NCI-H2171 (cell line): Measurements from ENCODE around the gene ABCB11.
"Not testable (repeated sequence)": the region's sequence is repeated elsewhere in the genome, so short reads cannot be mapped to it uniquely, and the experiment has no call there.

Experiments
- DNase-seq: peaks from one replicate; lab custom pipeline; 2025; lab: John Stamatoyannopoulos, UW

ABCB11 gene

DNA sequence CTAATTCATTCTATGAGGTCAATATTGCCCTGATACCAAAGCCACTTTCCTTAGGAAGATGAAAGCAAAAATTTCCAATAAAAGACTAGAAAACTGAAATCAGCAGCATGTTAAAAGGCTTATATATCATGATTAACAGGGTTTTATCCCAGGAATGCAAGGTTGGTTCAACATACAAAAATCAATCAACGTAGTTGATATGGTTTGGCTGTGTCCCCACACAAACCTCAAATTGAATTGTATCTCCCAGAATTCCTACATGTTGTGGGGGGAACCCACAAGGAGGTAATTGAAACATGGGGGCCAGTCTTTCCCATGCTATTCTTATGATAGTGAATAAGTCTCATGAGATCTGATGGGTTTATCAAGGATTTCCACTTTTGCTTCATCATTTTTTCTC lies 11.7 kb upstream of the ABCB11 start:
- DNase-seq, result no peak

DNA sequence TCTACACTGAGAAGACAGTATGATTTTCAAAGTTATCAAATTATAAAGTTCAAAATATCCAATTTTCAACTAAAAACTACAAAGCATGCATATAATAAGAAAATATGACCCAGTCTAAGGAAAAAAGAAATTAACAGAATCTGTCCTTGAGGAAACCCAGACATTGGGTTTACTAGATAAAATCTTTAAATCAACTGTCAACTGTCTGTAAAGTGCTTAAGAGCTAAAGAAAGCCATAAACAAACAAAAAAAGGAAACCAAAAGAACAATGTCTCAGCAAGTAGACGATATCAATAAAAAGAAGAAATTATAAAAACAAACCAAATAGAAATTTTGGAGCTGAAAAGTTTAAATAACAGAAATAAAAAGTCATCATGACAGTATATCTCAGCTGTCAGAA lies 10.5 kb upstream of the ABCB11 start:
- DNase-seq, result no peak

DNA sequence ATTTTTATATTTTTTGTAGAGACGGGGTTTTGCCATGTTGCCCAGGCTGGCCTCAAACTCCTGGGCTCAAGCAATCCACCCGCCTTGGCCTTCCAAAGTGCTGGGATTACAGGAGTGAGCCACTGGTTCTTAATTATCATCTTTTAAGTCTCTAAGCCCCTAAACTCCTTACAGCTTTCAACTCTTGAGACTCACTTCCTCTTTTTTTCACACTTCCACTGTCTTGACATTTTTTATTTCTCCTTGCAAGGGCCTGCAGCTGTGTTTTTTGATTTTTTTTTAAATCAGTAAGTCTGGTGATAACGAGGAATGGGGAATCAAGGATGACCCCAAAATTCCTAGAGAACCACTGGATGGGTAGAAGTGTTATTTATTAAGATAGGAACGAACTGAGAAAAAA lies 8.6 kb upstream of the ABCB11 start:
- no peak for DNase-seq

DNA sequence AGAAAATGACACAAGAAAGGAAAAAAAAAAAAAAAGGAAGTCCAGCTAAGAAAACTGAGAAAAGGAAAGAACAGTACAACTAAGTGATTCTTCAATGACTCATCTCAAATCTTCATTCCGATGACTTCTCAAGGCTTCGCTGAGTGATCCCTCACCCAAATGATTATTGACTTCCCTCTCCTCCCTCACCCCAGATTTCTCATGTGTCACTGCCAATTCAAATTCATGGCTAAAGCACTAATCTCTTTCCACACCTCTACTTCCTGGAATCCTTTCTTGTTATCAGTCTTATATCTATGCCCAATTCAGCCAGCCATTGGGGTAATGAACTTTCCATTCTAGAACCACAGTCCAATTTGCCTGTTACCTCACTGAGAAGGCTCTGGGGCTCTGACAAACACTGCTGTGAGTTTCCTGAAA lies 7.2 kb upstream of the ABCB11 start:
- no peak for DNase-seq

DNA sequence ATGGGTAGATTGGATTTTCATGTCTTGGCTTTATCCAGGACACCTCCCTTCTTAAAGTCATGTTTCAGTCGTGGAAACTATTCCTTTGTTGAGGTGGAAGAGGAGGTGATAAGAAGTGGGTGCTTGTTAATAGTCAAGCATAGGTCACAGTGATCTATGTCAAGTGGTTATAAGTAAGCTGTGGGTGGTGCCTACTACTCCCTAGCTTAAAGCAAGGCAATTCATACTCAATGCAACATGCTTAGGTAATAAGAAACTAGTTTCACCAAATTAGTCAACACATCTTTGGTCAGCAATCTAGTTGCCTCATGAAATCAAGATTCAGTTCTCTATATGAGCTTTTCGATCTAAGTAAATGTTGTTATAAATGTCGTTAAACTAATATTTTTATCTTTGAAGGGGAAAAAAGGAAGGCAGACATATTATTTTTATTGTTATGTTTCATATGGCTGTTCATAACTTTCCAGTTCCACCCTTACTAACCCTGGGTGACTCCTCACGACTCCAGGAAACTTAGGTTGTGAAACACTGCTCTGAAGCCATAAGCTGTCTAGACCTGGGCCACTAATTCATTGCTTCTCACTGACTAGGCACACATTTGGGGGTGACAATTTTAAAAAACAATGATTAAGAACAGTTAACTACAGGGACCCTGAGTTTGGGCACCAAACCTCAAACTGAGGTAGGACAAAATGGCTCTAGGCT lies 5.8 kb upstream of the ABCB11 start:
- no peak for DNase-seq

DNA sequence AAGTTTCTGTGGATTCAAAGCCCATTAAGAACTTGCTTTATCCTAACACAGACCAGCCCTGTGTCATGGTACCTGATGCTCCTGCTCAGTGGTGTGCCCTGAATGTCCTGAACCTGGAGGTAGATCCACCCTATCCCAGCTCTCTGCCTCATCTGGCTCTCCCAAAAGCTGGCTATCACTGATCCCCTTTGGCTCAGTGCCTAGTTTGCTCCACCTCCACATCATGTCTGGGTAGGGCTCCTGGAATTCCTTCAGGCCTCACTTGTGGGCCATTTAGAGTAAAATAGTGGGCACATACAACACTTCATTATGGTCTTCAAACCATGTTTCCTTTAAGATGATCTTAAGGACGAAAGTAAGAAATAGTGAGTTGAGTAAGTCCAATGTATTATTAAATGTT lies 4.8 kb upstream of the ABCB11 start:
- DNase-seq, result no peak

DNA sequence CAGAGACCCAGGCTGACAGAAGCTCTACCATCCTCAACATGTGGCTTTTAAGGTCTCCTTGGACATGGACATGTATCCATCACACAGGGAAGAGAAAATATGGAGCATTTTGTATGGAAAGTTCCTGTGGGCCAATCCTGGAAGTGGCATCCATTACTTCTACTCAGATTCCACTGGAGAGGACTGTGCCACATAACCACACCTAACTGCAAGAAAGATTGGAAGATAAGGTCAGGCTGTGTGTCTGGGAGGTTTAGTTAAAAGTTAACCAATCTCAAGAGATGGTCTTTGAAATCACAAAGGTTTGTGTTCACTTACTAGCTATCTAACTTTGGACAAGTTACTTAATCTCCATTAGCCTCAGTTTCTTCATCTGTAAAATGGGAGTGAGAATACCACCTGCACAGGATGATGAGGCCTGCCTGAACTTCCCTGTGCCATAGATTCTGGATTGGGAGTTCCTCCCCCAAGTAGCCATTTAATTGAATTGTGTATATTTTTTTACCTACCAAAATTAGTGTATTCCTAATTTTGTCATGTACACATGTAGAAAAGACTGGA lies 3.9 kb upstream of the ABCB11 start:
- no peak for DNase-seq

DNA sequence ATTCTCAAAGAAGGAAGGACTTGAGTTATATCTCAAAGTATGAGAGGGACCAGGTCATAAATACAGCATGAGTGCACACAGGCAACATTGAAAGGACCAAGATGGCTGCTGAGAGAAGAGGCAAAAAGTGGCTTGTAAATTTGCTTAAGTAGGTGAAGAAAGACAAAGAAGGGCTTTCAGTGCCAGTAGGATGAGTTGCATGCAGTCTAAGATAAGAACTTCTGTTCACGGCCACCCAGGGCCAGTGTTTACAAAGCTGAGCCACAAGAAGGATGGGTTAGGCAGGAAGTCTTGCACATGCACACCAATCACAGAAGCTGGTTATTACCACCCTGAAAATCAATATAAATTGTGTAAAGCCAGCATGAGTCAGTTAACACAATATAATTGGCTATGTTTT lies 3.1 kb upstream of the ABCB11 start:
- DNase-seq, result no peak

DNA sequence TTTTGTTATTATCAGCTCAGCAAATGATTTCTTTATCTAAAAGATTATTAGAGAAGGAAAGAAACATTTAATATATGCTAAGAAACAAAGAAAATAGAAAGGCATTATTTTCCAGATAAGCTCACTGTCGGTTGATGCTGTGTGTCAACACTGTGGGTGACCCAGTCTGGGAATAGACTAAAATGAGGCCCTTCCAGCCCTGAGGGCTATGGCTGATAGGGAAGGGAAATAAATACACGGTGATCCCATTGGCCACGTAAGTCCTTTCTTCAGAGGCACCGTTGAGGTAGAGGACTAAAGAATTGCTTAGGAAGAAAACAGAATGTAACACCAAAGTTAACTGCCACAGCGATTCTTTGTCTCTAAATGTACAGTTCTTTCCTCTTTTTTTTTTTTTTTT lies 1.8 kb downstream of the ABCB11 start:
- no peak for DNase-seq

GRCh38 chr2:169027234-169027633 lies 3.9 kb downstream of the ABCB11 start:
- DNase-seq, result no peak

DNA sequence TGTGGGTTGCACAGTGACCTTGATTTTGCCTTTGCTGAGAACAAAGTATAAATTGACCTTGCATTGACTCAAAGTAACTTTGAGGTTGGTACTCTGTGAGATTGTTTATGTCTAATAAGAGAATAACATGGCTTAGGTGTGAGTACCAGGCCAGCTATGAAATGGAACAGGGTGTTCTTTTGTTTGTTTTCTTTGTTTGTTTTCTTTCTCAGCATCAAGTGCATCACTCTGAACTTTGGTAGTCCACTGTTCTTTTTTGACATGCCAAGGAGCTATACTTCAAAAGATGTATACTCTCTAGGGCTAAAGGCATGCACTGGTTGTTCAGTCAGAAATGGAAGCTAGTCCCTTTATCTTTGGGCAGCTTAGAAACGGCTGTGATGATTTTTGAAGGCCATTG lies 5.1 kb downstream of the ABCB11 start:
- DNase-seq, result no peak

GRCh38 chr2:169023161-169023560 lies 8.0 kb downstream of the ABCB11 start:
- DNase-seq, result no peak

DNA sequence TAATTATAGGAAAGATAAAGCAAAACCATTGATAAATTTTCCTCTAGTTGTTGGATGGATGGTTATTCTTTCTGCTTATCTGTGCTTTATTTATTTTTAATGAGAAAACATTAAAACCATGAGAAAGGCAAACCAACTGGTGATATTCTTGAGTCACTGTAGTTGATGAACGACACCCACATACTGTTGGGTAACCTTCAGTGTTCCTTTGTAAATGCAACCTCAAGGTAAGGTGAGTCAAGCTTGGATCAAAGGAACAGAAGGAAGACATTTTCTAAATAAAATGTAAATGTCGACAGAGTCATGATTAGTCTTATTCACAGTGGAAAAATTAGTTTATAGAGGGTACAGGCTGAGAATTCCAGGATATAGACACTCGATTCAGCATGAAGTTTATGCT lies 12.7 kb downstream of the ABCB11 start:
- no peak for DNase-seq

DNA sequence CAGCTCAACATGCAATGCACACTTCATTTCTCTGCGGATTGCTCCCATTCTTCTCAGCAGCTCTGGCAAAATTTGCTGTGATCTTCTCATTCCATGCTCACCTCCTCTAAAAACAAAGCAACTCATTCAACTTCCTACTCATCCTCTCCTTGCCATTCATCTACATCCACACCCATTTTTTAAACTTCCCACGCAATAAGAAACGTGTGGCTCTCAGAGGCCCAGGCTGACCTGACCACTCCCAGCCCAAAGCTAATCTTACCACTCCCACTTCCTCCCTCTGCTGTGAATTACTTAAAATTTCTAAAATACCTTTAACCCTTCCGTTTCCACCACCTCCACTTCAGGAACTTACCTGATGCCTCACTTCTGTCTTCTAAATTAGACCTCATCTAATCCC lies 15.2 kb downstream of the ABCB11 start:
- no peak for DNase-seq

- no peak for DNase-seq
Measured at GRCh38 chr2:169014780-169015179, 16.3 kb downstream of the ABCB11 start.

DNA sequence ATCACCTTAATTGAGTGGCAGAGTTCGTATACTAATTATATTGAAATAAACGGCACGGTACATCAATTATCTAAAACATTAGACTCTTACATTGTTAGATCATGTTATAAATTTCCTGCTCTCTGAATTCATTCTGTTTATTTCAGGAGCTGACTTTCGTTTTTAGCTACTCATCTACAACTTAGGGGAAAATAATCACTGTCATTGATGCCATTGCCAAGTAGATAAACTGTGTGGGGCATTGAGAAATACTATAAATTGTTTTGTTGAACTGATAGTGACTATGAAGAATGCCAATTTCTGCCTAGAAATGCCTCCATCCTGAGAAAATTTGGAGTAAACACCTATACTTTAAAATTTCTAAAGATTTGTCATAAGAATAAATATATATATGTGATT lies 17.5 kb downstream of the ABCB11 start:
- no peak for DNase-seq

DNA sequence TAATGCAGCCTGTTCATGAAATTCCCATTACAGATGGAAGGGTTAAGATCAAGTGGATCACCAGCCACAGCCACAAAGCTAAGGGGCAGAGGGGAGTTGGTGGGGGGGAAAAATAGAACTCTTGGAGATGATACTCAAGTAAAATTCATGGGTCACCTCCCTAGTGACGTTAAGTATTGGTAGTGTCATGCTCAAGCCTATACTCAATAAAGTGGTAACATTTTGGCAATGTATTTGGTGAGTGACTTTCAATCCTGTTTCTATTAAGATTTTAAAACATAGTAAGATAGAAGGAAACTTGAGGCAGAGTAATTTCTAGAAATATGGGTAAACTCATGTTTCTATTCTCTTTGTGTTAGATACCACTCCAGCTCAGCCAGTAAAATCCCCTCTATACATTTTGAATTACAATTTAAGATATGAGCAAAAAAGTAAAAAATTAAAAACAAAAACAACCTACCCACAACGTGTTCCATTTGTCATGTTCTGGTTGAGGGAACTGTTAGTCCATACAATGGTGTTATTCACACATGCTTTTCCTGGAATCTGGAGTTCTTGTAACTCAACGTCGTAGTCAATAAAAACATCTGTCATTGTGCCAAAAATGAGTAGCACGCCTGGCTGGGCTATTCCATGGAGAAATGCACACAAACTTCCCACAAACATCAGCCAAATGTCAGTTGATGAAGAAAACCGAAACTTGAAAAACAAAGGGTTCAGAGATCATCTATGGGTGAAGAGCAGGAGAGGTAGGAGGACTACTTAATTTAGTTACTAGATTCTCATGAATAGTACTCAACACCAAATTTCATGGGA lies 18.1 kb downstream of the ABCB11 start:
- no peak for DNase-seq

- DNase-seq, result not testable (repeated sequence)
Measured at GRCh38 chr2:169012191-169012792, 18.8 kb downstream of the ABCB11 start.

DNA sequence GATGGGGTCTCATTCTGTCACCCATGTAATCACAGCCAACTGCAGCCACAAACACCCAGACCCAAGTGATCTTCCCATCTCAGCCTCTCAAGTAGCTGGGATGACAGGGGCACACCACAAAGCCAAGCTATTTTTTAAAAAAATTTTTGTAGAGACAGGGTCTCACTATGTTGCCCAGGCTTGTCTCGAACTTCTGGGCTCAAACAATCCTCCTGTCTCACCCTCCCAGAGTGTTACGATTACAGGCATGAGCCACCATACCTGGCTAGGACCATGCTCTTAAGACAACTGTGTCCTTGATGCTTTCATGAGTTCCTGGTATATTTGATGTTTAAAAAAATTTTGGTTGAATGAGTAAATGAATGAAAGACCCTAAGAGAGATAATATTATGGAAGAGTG lies 19.4 kb downstream of the ABCB11 start:
- DNase-seq, result no peak

DNA sequence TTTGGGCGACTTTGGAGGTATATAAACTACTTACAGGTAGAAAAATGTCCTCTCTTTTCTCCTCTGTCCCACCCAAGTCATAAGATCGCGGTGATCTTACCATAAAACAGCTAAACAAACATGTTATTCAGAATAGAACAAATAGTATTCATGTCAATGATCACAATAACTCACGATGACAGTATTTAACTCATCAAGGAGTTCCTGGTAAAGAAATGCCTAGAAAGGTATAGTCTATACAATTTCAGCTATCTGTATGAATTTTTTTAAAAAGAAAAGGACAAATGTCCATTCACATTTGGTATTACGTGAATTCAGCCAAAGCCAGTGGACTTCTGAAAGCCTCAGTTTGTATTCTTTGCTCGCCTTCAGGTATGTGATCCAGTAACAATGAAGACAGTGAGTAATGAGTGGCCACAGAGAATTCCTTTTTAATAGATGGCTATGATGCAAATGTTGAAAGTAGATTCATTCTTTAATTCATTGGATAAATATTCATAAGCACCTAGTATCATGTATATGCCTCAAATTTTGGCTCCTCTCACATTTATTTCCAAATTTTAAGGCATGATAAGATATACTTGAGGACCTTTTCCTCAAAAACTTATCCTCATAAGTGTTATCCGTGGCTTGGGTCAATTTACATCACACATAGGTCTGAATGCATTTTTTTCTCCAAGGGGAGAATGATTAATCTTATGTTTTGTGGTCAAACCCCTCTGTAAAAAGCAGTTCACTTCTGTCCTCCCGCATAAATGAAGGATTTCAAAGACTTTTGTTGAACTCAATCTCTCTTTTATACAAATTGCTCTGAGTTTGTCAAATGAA lies 20.3 kb downstream of the ABCB11 start:
- DNase-seq, result no peak

DNA sequence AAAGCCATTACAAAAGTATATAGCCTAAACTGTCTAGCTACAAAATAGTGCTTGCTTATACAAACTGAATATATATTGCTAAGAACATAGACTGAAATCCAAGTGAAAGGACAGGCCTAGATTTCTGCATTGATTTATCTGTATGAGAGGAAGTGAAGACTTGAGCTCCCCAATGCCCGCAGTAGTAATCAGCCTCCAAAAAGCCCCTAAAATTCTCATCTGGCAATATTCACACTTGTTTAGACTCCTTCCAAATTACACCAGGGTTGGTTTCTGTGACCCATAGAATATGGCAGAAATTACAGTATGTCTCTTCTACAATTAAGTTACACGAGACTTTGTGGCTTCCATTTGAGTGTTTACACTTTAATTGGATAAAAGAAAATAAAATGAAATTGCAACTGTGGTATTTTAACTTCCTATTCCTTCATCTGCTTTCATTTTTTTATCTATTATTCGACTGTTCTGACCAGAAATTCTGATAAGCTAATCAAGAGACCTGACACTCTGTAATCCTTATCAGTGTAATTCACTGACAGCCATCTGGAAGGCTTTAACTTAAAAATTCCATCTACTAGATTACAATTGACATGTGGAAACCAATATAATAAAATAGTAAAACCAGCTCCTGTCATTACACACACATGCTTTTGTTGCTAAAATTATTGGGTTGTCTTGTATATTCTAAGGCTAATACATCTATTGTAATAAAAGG lies 21.1 kb downstream of the ABCB11 start:
- no peak for DNase-seq
